Osteocyte (in vitro differentiated cells): ENCODE measurements around the gene CDS2. TPM values are rescaled to one million over a fixed set of nuclear protein-coding genes. Genes with fewer than 3 reads are reported as not detected.

Experiments
- DNase-seq: peaks from one replicate; pipeline ENCODE4 v3.0.0; 2021; ENCODE audit warnings: mixed read lengths; ENCODE audit not compliant: unreplicated experiment; ENCODE audit errors: extremely low spot score
- H3K27ac Mint-ChIP-seq: one replicate; pipeline ENCODE4 v1.8.0; 2021; ENCODE audit warnings: mild to moderate bottlenecking, mixed read lengths; ENCODE audit not compliant: unreplicated experiment
- H3K27me3 Mint-ChIP-seq: one replicate; pipeline ENCODE4 v1.8.0; 2021; ENCODE audit warnings: mixed read lengths; ENCODE audit not compliant: unreplicated experiment
- H3K36me3 Mint-ChIP-seq: one replicate; pipeline ENCODE4 v1.8.0; 2021; ENCODE audit warnings: mixed read lengths; ENCODE audit not compliant: unreplicated experiment
- H3K4me1 Mint-ChIP-seq: one replicate; pipeline ENCODE4 v1.8.0; 2021; ENCODE audit warnings: mixed read lengths; ENCODE audit not compliant: unreplicated experiment
- H3K4me3 Mint-ChIP-seq: one replicate; pipeline ENCODE4 v1.8.0; 2021; ENCODE audit warnings: mild to moderate bottlenecking, moderate library complexity, mixed read lengths; ENCODE audit not compliant: unreplicated experiment
- H3K9me3 Mint-ChIP-seq: one replicate; pipeline ENCODE4 v1.8.0; 2021; ENCODE audit warnings: mixed read lengths; ENCODE audit not compliant: unreplicated experiment
- total RNA-seq: library from RNA; stranded (reverse); gene quantifications from 2 replicates; pipeline ENCODE4 v1.2.1, GENCODE V29; 2021
- TF ChIP-seq, protein P1 (sequence below): fragments of 200-600 bp; sonication (generic); IDR thresholded peaks from 2 replicates; pipeline ENCODE4 v1.5.0; 2021; ENCODE audit warnings: antibody characterized with exemption, mild to moderate bottlenecking, moderate library complexity

The CDS2 gene
- total RNA-seq, 1 donor from 2014 or later: 43.2 TPM

DNA sequence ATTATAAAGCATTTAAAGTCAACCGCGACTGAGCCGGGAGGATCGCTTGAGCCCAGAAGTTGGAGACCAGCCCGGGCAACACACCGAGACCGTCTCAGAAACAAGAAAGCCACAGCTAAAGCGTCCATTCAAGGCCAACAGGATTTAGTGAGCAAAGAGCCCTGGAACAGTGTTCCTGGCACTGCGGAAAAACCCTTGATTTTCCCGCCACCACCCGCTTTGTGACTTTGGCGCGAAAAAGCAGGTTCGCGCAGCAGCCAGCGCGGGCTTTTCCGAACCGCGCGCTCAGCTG lies 7.7 kb upstream of the CDS2 start:
- TF ChIP-seq, protein P1, sequence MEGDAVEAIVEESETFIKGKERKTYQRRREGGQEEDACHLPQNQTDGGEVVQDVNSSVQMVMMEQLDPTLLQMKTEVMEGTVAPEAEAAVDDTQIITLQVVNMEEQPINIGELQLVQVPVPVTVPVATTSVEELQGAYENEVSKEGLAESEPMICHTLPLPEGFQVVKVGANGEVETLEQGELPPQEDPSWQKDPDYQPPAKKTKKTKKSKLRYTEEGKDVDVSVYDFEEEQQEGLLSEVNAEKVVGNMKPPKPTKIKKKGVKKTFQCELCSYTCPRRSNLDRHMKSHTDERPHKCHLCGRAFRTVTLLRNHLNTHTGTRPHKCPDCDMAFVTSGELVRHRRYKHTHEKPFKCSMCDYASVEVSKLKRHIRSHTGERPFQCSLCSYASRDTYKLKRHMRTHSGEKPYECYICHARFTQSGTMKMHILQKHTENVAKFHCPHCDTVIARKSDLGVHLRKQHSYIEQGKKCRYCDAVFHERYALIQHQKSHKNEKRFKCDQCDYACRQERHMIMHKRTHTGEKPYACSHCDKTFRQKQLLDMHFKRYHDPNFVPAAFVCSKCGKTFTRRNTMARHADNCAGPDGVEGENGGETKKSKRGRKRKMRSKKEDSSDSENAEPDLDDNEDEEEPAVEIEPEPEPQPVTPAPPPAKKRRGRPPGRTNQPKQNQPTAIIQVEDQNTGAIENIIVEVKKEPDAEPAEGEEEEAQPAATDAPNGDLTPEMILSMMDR: no peak
- Mint-ChIP-seq H3K4me1 (peaks cover 32% of the 10 kb centered on the region), H3K27me3 (no peaks in the 10 kb centered on the region), H3K36me3 (peaks cover 26% of the 10 kb centered on the region), H3K9me3 (no peaks in the 10 kb centered on the region), H3K27ac (peak overlapping the region; percentile 52), H3K4me3 (peak overlapping the region; percentile 89)
- no peak for DNase-seq

DNA sequence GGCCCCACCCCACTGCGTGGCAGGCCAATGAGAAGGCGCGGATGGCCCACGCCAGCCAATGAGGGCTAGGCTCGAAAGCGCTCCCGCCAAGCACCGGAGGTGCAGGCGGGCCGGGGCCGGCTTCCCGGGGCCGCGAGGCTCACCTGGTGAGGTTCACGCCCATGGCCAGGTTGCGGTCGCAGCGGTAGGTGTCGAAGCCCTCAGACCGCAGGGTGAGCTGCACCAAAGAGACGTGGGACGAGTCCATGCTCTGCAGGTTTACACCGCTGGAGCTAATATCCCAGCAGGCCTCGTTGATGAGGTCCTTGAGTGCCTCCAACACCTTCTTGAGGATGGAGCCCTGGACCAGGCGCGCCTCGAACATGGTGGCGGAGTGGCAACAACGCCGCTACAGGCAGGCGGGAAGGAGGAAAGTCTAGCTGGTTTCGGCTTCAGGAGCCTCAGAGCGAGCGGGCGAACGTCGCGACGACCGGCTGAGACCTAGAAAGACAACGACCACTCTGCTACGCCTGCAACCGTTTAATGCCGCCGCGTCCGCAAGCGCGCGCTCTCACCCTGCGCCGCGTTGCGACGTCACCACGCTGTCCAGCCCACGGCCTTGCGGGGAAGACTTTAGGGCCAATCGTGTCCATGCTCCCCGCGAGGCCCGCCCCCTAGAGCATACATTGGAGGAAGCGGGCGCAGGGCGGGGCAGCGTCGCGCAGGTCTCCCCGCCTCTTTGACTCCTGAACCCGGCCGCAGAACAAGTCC lies 7.2 kb upstream of the CDS2 start, which contains the start of gene PCNA:
TSS of gene PCNA (minus strand) at position 524 of the 750 bp plus-strand sequence. CDS start at position 364, 160 bp downstream.
- no peaks in the 10 kb centered on the region for H3K9me3 Mint-ChIP-seq
- peaks cover 22% of the 10 kb centered on the region for H3K36me3 Mint-ChIP-seq
- H3K4me1 Mint-ChIP-seq: peaks cover 29% of the 10 kb centered on the region
- TF ChIP-seq, protein P1: peak; percentile 12
- no peaks in the 10 kb centered on the region for H3K27me3 Mint-ChIP-seq
- peak within 1 kb of the TSS; percentile 89 for H3K4me3 Mint-ChIP-seq
- peak within 1 kb of the TSS; percentile 96 for H3K27ac Mint-ChIP-seq
- DNase-seq: peak; percentile 97

- Mint-ChIP-seq H3K4me3 (peak overlapping the region; percentile 89), H3K9me3 (no peaks in the 10 kb centered on the region), H3K36me3 (peaks cover 17% of the 10 kb centered on the region), H3K27ac (peak overlapping the region; percentile 96), H3K27me3 (no peaks in the 10 kb centered on the region), H3K4me1 (peaks cover 29% of the 10 kb centered on the region)
- TF ChIP-seq, protein P1: no peak
- DNase-seq: no peak
Observed at GRCh38 chr20:5120185-5120476, 6.7 kb upstream of the CDS2 start.

GRCh38 chr20:5122873-5123260 lies 3.9 kb upstream of the CDS2 start:
- H3K9me3 Mint-ChIP-seq: no peaks in the 10 kb centered on the region
- no peak for DNase-seq

GRCh38 chr20:5127204-5127858 lies 523 bp downstream of the CDS2 start:
- no peaks in the 10 kb centered on the region for H3K9me3 Mint-ChIP-seq
- DNase-seq: peak; percentile 86
- H3K4me3 Mint-ChIP-seq: peak overlapping the region; percentile 89
- peak overlapping the region; percentile 87 for H3K27ac Mint-ChIP-seq
- no peaks in the 10 kb centered on the region for H3K36me3 Mint-ChIP-seq
- no peaks in the 10 kb centered on the region for H3K27me3 Mint-ChIP-seq
- peaks cover 31% of the 10 kb centered on the region for H3K4me1 Mint-ChIP-seq
- TF ChIP-seq, protein P1: no peak

More at GRCh38 chr20:5122873-5123260, 3.9 kb upstream of the CDS2 start:
- no peak overlapping the region for H3K27ac Mint-ChIP-seq
- peaks cover 3% of the 10 kb centered on the region for H3K36me3 Mint-ChIP-seq
- H3K27me3 Mint-ChIP-seq: no peaks in the 10 kb centered on the region
- H3K4me3 Mint-ChIP-seq: no peak overlapping the region
- peaks cover 36% of the 10 kb centered on the region for H3K4me1 Mint-ChIP-seq
- TF ChIP-seq, protein P1: no peak
